Measurements from ENCODE around the gene TAP2.
A peak's percentile ranks its signal among the peaks of the same experiment; 100 is the strongest.

Gene TAP2

GRCh38 chr6:32847004-32847403, 8.5 kb upstream of the TAP2 start:
- H3K4me3 ChIP-seq (ENCODE audit: low read depth, low read length), result no peak overlapping the region
- TF ChIP-seq, protein P1, sequence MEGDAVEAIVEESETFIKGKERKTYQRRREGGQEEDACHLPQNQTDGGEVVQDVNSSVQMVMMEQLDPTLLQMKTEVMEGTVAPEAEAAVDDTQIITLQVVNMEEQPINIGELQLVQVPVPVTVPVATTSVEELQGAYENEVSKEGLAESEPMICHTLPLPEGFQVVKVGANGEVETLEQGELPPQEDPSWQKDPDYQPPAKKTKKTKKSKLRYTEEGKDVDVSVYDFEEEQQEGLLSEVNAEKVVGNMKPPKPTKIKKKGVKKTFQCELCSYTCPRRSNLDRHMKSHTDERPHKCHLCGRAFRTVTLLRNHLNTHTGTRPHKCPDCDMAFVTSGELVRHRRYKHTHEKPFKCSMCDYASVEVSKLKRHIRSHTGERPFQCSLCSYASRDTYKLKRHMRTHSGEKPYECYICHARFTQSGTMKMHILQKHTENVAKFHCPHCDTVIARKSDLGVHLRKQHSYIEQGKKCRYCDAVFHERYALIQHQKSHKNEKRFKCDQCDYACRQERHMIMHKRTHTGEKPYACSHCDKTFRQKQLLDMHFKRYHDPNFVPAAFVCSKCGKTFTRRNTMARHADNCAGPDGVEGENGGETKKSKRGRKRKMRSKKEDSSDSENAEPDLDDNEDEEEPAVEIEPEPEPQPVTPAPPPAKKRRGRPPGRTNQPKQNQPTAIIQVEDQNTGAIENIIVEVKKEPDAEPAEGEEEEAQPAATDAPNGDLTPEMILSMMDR (conservative IDR thresholded peaks at IDR 0.05; ENCODE audit: low read depth, low read length), result no peak
- no peak for DNase-seq (ENCODE audit: low read depth)

GRCh38 chr6:32845384-32845884, 6.9 kb upstream of the TAP2 start:
- H3K4me3 ChIP-seq (ENCODE audit: low read depth, low read length), result no peak overlapping the region
- DNase-seq (ENCODE audit: low read depth), result no peak
- TF ChIP-seq, protein P1 (conservative IDR thresholded peaks at IDR 0.05; ENCODE audit: low read depth, low read length), result no peak

DNA sequence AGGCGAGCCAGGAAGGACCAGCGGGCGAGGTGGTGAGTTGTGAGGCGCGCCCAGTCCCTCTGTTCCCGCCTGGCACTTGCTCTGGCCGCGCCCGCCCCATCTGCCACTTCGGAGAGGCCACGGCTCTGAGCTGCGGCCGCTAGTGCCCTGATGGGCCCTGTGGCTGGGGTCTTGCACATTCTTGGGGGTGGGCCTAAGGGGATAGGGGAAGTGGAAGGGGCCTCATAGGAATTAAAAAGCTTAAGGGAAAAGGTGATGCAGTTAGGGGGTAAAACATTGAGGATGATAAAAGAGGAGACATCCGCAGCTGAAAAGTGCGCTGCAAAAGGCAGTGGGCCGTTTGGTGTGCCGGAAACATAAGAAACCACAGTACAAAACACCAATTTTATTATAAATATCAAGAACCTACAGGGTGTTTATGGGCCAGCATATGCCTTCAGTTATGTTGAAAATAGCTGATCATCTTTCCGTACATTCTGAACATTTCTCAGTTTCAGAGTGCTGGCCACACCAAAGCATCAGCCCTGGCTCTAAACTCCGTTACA, 6.4 kb upstream of the TAP2 start:
- TF ChIP-seq, protein P1 (conservative IDR thresholded peaks at IDR 0.05; ENCODE audit: low read depth, low read length), result no peak
- DNase-seq (ENCODE audit: low read depth), result no peak
- peak overlapping the region; percentile 90 for H3K4me3 ChIP-seq (ENCODE audit: low read depth, low read length)

- TF ChIP-seq, protein P1 (conservative IDR thresholded peaks at IDR 0.05; ENCODE audit: low read depth, low read length), result peak; percentile 45
- peak; percentile 95 for DNase-seq (ENCODE audit: low read depth)
- peak within 1 kb of the TSS; percentile 90 for H3K4me3 ChIP-seq (ENCODE audit: low read depth, low read length)
These were observed 5.7 kb upstream of the TAP2 start, which contains the start of gene PSMB8 for GRCh38 chr6:32843979-32844838. Gene PSMB8, minus strand, starts transcription at chr6:32844047. Its CDS starts 51 bp downstream, at chr6:32843996.

GRCh38 chr6:32843331-32843978, 4.9 kb upstream of the TAP2 start:
- H3K4me3 ChIP-seq (ENCODE audit: low read depth, low read length), result peak overlapping the region; percentile 90
- DNase-seq (ENCODE audit: low read depth), result no peak
- TF ChIP-seq, protein P1 (conservative IDR thresholded peaks at IDR 0.05; ENCODE audit: low read depth, low read length), result no peak

- TF ChIP-seq, protein P1 (conservative IDR thresholded peaks at IDR 0.05; ENCODE audit: low read depth, low read length), result no peak
- no peak for DNase-seq (ENCODE audit: low read depth)
- H3K4me3 ChIP-seq (ENCODE audit: low read depth, low read length), result peak overlapping the region; percentile 90
These were observed 4.2 kb upstream of the TAP2 start for GRCh38 chr6:32842690-32843089.
